ENCODE measurements around the gene CS. TPM values are rescaled to one million over a fixed set of nuclear protein-coding genes. Genes with fewer than 3 reads are reported as not detected.

Gene CS
- 55.3 and 69.0 TPM in 2 replicates for total RNA-seq

DNA sequence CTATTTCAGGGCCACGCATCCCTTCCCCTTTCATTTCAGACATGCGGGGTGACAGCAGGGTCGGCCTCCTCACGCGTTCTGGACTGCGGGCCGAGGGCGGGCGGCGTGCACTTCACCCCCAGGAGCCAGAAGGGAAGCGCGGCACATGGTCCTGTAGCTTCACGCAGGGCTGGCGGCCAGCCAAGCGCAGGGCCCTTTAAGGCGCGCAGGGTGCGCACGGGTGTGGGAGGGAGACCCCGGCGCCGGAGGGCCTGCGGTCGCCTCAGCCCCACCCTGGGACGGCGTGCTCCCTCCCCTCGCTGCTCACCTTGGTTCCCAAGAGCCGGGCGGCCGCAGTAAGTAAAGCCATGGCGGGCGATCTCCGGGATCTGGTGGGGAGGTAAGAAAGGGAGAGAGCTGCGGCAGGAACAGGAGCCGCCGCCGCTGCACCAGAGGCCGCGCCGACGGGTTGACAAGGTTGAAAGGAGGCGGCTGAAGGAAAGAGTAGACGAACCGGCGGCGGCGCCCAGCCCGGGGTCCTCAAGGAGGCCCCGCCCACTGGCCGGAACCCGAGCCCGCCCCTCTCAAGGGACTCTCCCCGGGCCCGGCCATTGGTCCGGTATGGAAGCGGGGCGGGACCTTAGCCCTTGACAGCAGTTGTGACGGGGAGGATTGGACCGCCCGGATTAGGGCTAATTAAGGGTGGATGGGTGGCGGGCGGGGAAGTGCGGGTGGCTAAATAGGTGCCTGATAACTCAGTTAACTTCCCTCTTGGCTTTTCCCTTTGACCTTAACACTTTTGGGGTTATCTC, at the start of gene CS:
Gene CS (minus strand): TSS at position 478 of the 791 bp plus-strand sequence. CDS start 129 bp downstream, at position 349.

DNA sequence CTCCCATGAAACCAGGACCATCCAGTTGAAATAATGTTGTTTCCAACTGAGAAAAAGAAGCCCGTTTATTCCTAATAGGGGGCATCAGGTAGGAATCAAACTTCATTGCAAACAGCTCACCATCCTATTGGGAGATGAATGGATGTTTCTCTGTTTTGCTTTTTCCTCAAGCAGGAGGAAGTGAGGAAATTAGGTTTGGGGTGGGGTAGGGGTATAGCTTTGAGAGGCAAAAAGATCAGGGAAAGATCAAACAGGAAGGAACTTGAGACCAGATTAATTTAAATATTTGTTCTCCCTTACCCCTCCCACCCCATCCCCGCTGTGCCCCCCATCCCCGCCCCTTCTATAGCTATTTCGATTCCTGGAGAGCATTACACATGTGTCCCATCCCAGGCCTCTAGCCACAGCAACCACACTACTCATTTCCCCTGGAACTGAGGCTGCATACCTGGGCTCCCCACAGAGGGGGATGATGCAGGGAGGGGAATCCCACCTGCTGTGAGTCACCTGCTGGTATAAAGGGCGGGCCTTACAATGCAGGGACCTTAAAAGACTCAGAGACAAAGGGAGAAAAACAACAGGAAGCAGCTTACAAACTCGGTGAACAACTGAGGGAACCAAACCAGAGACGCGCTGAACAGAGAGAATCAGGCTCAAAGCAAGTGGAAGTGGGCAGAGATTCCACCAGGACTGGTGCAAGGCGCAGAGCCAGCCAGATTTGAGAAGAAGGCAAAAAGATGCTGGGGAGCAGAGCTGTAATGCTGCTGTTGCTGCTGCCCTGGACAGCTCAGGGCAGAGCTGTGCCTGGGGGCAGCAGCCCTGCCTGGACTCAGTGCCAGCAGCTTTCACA, 38.4 kb upstream of the CS start, which contains the start of gene IL23A:
Gene IL23A (plus strand): TSS at position 577 of the 850 bp plus-strand sequence. CDS start 161 bp downstream, at position 738.

DNA sequence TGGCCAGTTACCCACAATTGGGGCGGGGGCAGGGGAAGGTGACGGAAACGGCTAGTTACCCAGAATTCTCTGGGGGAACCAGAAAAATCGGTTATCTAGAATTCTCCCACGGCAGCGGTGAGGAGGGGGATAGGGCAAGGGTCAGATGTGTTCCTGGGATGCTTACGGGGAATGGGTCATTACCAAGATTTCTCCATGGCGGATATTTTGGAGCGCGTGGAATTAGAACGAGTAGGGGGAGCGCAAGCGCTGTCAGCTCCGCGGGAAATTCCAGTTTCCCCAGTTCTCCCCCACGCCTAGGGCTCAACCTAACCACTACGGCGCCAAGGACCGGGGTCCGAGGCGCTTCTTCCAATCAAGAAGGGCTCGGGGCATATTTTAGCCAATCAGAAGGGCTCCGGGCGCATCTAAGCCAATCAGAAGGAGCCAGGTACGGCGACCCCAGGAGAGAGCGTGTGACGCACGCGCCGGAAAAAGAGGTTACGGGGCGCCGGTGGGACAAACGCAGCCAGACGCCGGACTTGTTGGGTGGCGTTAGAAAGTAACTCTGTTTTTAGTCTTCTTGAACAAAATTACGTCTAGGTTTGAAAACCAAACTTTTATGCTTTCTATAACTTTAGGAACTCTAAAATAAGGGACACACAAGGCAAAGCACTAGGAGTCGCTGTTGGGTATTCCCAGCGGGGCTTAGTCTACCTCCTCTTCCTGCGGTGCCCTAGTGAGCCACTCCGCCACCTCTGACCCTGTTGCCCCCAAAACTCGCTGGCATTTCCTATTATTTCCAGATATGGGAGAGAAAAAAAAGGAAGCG, 33.8 kb upstream of the CS start, which contains the start of gene PAN2:
Gene PAN2 (minus strand): TSS at position 322 of the 811 bp plus-strand sequence. CDS start 906 bp downstream, outside the sequence.

DNA sequence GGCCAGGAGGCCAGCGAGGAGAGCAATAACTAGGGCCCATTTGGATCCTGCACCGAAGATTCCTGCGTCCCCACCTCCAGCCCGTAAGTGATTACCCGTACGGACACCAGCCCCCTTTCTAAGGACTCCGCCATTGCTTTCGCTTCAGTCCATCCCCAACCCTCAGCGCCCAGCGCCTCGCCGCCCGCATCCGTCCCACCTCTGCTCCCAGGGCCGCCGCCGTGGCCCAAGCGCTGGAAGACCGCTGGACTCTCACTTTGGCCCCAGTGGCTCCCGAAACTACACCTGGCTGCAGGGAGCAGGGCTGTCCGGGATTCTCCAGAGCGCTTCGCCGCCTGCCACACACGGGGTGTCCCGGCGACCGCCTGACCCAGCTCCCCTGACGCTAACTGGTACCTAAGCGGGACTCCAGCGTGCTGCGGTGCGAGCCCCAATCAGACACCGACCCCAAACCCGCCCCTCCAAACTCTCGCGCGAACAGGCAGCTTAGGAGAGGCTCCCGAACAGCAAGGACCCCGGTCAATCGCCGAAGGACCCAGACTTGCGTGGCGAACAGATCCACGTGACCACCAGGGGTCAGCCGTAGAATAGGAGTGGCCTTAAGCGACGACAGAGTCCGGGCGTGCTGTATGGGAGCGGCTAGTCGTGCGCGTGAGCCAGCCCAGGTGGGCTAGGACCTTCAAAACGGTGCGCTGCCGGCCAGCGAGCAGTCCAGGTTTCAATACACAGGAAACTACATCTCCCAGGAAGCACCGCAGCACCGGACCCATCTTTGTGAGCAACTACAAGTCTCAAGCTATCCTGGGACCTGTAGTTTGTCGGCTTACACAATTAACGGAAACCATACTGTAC, 15.7 kb upstream of the CS start, which contains the start of gene CNPY2:
Gene CNPY2 (minus strand): TSS at position 367 of the 852 bp plus-strand sequence. CDS start 771 bp downstream, outside the sequence.

DNA sequence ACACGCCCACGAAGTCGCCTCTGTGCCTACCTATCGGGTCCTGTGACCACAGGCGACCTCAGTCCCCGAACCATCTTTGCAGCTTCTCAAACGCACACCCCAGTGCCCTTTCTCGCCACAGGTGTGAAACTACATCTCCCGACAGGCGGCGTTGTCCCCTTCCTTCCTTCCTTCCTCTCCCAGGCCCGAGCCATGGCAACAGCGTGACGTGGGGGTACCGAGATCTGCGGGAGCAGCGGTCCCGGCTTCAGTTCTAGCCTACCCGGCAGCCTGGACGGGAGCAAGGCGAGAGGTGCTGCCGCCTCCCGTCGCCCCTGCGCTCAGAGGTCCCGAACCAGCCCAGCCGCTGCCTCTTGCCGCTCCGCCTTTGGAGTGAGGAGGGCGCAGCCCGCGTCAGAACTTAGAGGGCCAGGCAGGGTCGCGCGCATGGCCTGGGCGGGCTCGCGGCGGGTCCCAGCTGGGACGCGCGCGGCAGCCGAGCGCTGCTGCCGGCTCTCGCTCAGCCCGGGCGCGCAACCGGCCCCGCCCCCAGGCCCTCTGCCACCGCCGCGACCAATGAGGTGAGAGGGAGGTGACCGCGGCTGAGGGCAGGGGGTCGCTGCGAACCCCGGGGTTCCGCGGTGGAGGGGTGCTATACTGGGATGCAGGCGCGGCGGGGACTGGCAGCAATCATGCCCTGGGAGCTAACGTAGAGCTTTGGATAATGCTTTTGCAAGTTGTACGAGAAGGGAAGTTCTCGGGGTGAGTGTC, 33.3 kb downstream of the CS start, which contains the start of gene COQ10A:
Gene COQ10A (plus strand): TSS at position 250 of the 750 bp plus-strand sequence. CDS start 177 bp downstream, at position 427.

DNA sequence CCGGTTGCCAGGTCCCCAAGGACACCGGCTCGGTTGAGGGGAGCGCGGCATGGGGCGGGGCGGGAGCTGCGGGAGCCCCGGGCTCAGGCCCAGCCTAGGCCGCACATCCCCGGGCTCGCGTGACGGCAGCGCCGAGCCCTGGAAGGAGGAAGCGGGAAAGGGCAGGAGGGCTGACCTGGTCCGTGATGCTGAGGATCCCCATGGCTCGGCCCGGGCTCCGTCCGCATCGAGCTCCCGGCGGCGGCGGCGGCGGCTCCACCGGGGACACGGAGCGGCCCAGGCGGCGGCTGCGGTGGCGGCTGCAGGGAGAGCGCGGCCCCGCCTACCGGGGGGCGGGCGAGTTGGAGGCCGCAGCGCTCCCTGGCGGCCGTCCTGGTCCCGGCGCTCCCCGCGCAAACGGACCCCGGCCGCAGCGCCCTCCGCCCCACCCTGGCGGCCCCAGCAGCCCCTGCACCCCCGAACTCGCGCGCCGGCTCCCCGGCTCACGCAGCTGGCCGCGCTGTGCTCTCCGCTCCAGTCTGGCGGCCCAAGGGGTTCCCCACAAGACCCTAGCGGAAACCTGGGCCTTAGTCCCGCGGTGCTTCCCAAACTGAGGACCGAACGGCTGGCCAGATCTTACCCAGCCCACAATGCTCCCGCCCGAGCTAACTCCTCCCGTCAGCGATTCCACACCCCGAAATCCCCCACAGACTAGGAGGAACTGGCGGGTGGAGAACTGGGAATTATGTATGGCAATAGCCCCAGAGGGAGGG, 41.9 kb downstream of the CS start, which contains the start of gene ANKRD52:
Gene ANKRD52 (minus strand): TSS at position 317 of the 752 bp plus-strand sequence. CDS start 115 bp downstream, at position 202.

DNA sequence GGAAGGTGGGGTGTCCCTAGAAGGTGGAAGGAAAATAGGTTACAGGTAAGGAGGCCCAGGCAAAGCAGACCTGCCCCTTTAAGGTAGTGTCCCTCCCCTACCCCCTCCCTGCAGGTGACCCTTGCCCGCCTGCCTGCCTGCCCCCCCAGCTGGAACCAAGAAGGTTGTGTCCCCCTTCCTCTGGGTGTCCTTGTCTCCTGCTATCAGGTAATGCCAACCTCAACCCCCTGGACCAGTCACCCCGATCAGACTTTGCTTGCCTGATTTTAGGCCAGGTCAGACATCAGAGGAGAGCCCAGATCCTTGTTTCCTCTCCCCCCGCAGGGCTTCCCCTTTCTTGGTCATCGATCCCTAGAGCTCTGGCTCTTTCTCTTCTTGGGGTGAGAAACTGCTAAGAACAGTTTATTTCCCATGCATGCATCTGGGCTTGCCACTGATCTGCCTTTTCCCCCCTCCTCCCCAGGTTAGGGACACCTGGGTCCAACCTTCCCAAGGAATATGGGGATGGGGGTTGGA, 70.2 kb downstream of the CS start, which contains the start of gene SLC39A5:
Gene SLC39A5 (plus strand): TSS at position 136 of the 516 bp plus-strand sequence. CDS start 1,224 bp downstream, outside the sequence.

DNA sequence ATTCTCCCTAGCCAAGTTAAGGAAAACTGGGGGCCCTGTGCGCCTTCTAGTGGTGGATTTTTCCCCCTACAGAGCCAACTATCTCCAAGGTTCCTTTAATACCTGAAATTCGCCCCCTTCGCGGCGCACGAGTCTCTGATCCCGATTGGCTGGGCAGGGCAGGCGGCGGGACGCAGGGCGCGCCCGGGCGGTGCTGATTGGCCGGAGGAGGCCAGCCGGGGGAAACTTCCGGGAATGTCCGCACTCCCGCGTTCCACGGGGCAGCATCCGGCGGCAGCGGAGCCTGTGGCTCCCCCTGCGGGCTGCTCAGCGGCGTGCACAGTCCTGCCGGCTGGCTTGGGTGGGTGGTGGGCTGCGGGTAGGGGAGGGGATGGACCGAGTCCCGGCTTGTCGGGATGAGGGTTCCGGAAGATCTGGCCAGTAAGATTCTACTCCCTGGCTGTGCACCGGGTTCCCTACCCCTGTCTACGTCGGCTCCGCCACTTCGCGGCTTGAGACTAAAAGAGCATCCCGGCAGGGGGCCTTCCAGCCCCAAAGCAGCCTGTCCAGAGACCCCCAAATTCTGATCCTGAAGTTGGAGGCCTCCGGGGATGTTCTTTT, 75.9 kb downstream of the CS start, which contains the start of gene NABP2:
Gene NABP2 (plus strand): TSS at position 241 of the 600 bp plus-strand sequence. CDS start 515 bp downstream, outside the sequence.

DNA sequence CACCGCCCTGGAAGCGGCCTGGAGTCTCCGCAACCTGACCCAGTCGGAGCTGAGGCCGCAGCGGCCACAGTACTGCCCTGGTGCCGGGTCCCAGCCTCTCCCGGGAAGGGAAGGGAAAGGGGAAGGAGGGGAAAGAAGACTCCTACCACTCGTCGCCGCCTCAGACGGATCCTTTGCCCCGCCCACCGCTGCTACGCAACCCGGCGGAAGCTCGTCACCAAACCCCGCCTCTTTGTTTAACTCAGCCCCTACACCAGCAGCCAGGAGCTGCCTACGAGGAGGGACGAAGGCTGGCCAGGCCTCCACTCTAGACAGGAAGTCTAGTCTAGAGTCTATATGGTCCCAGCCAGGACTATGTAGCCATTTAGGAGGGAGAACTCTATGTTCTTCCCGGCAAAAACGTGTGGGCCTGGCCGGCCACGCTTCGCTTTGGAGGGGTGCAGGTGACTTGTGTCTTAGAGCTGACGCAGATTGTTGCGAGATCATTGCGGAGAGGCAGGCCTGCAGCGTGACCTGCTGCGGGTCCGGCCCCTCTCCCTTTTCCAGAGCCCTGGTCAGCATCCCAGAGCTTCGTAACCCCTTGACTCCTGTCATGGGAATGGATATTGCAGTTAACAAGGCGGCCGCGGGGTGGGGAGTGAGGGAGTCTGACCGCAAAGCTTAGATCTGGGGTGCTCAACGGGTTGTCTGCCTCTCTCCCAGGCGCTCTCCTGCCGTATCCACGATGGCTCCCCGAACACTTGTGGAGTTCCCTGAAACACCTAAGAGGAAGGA, 78.2 kb downstream of the CS start, which contains the start of gene RNF41:
Gene RNF41 (minus strand): TSS at position 166 of the 774 bp plus-strand sequence. CDS start 7,875 bp downstream, outside the sequence.

Other genes starting within 250 kb of the CS start
- gene ERBB3, start 220.2 kb downstream of the CS start, total RNA-seq = 0.63 and 0.94 TPM in 2 replicates
- gene PA2G4, start 195.8 kb downstream of the CS start, total RNA-seq = 86.1 and 108 TPM in 2 replicates
- gene RPL41, start 183.7 kb downstream of the CS start, total RNA-seq = 3,876 and 6,422 TPM in 2 replicates
- 6.0 and 8.2 TPM in 2 replicates for gene ZC3H10, start 182.1 kb downstream of the CS start, total RNA-seq
- gene ESYT1, start 172.1 kb downstream of the CS start, total RNA-seq = 138 and 202 TPM in 2 replicates
- 124 and 137 TPM in 2 replicates for gene MYL6B, start 147.7 kb downstream of the CS start, total RNA-seq
- 2,436 and 3,376 TPM in 2 replicates for gene MYL6, start 142.0 kb downstream of the CS start, total RNA-seq
- gene SMARCC2, start 110.8 kb downstream of the CS start, total RNA-seq = 46.7 and 55.5 TPM in 2 replicates
- 81.8 and 103 TPM in 2 replicates for gene RNF41, start 78.4 kb downstream of the CS start, total RNA-seq
- 26.0 and 27.6 TPM in 2 replicates for gene NABP2, start 76.0 kb downstream of the CS start, total RNA-seq
- 0.26 and 0.47 TPM in 2 replicates for gene SLC39A5, start 70.3 kb downstream of the CS start, total RNA-seq
- gene ANKRD52, start 41.9 kb downstream of the CS start, total RNA-seq = 8.4 and 15.8 TPM in 2 replicates
- 9.1 and 10.2 TPM in 2 replicates for gene COQ10A, start 33.4 kb downstream of the CS start, total RNA-seq
- 68.4 and 84.2 TPM in 2 replicates for gene CNPY2, start 15.7 kb upstream of the CS start, total RNA-seq
- gene PAN2, start 33.7 kb upstream of the CS start, total RNA-seq = 21.8 and 27.2 TPM in 2 replicates
- gene IL23A, start 38.6 kb upstream of the CS start, total RNA-seq = 0.09 TPM in 1 of 2 replicates, not detected in the other
- gene STAT2, start 59.8 kb upstream of the CS start, total RNA-seq = 276 and 289 TPM in 2 replicates
- gene APOF, start 62.5 kb upstream of the CS start, total RNA-seq = not detected in 2 replicates
- gene TIMELESS, start 149.1 kb upstream of the CS start, total RNA-seq = 2.5 and 4.1 TPM in 2 replicates
- not detected in 2 replicates for gene MIP, start 154.3 kb upstream of the CS start, total RNA-seq
- gene SPRYD4, start 168.2 kb upstream of the CS start, total RNA-seq = 0.94 and 1.6 TPM in 2 replicates
- gene GLS2, start 187.8 kb upstream of the CS start, total RNA-seq = 0.09 and 0.16 TPM in 2 replicates
- 9.3 and 9.5 TPM in 2 replicates for gene RBMS2, start 221.5 kb upstream of the CS start, total RNA-seq

Data from bronchial smooth muscle cell (primary cell).